ENCODE results near the gene DYRK1A. TPM values are rescaled to one million over a fixed set of nuclear protein-coding genes. Genes with fewer than 3 reads are reported as not detected.

The DYRK1A gene
- total RNA-seq, 1 donor from 2014 or later = 23.6 TPM

DNA sequence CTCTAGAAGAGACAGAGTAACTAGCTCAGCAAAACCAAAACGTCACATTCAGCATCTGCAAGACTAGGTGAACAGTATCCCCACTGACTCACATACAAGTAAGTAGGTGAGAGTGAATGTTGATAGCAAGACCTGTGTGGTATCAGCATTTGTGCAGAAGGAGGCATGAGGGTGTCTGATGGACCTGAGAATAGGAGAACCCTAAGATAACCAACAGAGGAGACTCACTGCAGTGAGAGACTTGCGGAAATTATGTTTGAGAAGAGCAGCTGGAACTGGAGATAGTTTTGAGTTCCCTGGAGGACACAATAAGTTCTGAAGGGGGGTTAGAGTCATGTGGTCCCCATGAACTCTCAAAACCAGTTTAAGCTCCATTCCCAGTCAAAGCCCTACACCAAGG is 59.1 kb downstream of the DYRK1A start:
- TF ChIP-seq, protein P1, sequence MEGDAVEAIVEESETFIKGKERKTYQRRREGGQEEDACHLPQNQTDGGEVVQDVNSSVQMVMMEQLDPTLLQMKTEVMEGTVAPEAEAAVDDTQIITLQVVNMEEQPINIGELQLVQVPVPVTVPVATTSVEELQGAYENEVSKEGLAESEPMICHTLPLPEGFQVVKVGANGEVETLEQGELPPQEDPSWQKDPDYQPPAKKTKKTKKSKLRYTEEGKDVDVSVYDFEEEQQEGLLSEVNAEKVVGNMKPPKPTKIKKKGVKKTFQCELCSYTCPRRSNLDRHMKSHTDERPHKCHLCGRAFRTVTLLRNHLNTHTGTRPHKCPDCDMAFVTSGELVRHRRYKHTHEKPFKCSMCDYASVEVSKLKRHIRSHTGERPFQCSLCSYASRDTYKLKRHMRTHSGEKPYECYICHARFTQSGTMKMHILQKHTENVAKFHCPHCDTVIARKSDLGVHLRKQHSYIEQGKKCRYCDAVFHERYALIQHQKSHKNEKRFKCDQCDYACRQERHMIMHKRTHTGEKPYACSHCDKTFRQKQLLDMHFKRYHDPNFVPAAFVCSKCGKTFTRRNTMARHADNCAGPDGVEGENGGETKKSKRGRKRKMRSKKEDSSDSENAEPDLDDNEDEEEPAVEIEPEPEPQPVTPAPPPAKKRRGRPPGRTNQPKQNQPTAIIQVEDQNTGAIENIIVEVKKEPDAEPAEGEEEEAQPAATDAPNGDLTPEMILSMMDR (conservative IDR thresholded peaks at IDR 0.05; ENCODE audit: low read depth, low read length) = no peak
- H3K4me3 ChIP-seq (ENCODE audit: low read depth, low read length) = no peak overlapping the region
- no peak for DNase-seq (ENCODE audit: low read depth)

DNA sequence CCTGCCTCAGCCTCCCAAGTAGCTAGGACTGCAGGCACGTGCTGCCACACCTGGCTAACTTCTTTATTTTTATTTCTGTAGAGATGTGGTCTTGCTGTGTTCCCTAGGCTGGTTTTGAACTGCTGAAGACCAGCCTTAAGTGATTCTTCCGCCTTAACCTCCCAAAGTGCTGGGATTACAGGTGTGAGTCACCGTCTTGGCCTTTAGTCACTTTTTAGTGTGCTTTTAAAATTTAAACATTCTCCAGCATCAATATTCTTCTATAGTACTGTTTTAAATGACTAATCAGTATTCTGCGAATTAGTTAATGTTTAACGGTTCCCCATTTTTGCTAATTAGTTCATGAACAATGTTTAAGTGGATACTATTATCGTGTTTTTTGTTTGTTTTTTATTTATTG is 60.6 kb downstream of the DYRK1A start:
- no peak for DNase-seq (ENCODE audit: low read depth)
- H3K4me3 ChIP-seq (ENCODE audit: low read depth, low read length) = no peak overlapping the region
- TF ChIP-seq, protein P1 (conservative IDR thresholded peaks at IDR 0.05; ENCODE audit: low read depth, low read length) = no peak

DNA sequence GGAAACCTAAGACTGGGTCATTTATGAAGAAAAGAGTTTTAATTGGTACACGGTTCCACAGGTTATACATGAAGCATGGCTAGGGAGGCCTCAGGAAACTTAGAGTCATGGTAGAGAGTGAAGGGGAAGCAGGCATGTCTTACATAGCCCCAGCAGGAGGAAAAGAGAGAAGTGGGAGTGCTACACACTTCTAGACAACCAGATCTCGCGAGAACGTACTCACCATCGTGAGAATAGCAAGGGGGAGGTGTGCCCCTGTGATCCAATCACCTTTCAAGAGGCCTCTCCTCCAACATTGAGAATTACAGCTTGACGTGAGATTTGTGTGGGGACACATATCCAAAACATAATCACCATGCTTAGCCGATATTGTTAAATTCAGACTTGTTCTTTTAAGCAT is 62.8 kb downstream of the DYRK1A start:
- no peak overlapping the region for H3K4me3 ChIP-seq (ENCODE audit: low read depth, low read length)
- DNase-seq (ENCODE audit: low read depth) = no peak
- TF ChIP-seq, protein P1 (conservative IDR thresholded peaks at IDR 0.05; ENCODE audit: low read depth, low read length) = no peak

DNA sequence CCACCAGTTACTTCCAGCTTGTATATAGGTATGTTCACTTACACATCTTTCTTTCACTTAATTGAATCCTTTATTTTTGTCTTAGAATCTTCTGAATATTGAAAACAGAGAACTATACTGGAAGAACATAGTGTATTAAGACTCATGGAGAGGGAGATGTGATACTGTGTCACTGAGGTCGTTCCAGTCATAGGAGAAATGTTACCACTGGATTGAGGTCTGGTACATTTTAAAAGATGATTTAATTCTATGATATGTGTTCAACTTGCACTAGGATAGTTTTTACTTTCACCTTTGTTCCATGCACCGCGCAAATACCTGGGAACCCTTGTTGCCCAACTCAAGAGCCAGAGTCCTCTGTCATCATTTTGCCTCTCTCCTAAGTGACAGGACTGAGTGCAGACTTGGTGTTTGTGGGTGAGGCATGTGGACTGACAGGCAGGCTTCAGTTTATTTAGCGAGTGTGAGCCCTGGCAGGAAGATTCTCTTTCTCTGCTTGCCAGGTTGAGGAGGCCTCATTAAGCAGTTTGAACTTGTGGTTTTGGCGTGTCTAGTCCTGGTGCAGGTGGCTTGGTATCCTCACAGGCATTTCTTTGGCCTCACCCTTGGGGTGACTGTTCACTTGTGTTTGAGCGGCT is 63.7 kb downstream of the DYRK1A start:
- no peak overlapping the region for H3K4me3 ChIP-seq (ENCODE audit: low read depth, low read length)
- DNase-seq (ENCODE audit: low read depth) = no peak
- TF ChIP-seq, protein P1 (conservative IDR thresholded peaks at IDR 0.05; ENCODE audit: low read depth, low read length) = no peak

DNA sequence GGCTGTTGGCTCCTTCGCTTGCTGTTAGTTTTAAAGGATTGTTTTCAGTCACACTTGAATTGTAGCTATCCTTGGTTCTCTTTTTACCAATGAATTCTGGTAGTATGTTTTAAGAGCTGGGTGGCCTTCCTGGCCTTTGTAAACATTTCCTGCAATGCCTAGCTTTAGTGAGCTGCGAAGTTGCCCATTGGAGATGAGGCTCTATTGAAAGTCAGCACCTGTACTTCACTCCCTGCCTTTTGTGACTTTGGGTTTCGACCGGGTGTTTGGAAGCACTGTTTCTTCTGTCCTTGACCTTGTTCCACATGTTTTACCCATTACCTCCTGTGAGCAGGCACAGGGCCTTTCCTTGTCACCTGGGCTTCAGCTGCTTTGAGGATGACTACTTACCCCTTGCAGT is 64.7 kb downstream of the DYRK1A start:
- DNase-seq (ENCODE audit: low read depth) = no peak
- TF ChIP-seq, protein P1 (conservative IDR thresholded peaks at IDR 0.05; ENCODE audit: low read depth, low read length) = no peak
- H3K4me3 ChIP-seq (ENCODE audit: low read depth, low read length) = no peak overlapping the region

DNA sequence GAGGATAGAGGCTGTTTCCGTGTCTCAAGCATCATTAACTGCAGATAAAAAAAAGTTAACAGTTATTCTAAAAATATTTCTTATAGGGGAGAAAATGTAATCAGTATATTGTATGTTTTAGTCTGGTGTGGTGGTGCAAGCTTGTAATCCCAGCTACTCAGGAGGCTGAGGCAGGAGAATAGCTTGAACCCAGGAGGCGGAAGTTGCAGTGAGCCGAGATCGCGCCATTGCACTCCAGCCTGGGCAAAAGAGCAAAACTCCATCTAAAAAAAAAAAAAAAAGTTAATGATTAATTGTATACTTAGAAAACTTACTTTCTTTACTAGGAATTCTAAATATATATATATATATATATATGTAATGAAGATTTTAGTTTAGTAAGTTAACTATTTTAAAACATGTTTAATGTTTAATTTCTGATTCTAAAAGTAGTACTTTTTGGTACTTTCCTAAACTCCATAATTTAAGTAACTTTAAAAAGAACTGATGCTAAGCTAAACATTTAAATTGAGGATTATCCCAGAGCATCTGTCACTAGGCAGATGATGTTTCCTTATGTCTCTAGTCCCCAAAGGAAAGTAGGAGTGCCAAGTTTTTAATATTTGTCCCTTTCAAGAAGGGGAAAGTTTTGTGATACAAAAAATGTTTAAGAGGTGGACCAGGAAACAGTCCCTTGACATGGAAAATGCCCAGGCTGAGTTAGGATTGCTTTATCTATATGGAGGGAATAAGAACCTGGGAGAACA is 66.3 kb downstream of the DYRK1A start:
- no peak overlapping the region for H3K4me3 ChIP-seq (ENCODE audit: low read depth, low read length)
- TF ChIP-seq, protein P1 (conservative IDR thresholded peaks at IDR 0.05; ENCODE audit: low read depth, low read length) = no peak
- DNase-seq (ENCODE audit: low read depth) = no peak

DNA sequence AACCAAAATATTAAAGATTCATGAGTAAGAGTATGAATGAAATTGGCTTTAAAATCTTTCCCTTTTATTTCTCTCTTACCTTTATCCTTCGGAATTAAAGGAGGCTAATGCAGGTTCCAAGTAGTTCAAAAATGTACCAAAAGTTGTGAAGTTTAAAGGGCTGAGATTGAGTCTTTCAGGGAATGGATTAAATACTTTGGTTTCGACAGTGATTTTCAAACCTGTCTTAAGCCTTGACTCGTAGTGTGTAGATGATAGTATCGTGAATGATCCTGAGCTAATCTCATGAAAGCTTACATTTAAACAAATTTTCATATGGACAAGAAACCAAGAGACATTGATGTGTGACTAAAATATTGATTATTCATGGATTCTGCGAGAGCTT is 66.9 kb downstream of the DYRK1A start:
- no peak overlapping the region for H3K4me3 ChIP-seq (ENCODE audit: low read depth, low read length)
- DNase-seq (ENCODE audit: low read depth) = no peak
- TF ChIP-seq, protein P1 (conservative IDR thresholded peaks at IDR 0.05; ENCODE audit: low read depth, low read length) = no peak

Measured in epithelial cell of proximal tubule (primary cell).